ENCODE results near the gene ANTKMT.
A peak's percentile ranks its signal among the peaks of the same experiment; 100 is the strongest.
"Not testable (repeated sequence)": the region's sequence is repeated elsewhere in the genome, so short reads cannot be mapped to it uniquely, and the experiment has no call there.

Gene ANTKMT

DNA sequence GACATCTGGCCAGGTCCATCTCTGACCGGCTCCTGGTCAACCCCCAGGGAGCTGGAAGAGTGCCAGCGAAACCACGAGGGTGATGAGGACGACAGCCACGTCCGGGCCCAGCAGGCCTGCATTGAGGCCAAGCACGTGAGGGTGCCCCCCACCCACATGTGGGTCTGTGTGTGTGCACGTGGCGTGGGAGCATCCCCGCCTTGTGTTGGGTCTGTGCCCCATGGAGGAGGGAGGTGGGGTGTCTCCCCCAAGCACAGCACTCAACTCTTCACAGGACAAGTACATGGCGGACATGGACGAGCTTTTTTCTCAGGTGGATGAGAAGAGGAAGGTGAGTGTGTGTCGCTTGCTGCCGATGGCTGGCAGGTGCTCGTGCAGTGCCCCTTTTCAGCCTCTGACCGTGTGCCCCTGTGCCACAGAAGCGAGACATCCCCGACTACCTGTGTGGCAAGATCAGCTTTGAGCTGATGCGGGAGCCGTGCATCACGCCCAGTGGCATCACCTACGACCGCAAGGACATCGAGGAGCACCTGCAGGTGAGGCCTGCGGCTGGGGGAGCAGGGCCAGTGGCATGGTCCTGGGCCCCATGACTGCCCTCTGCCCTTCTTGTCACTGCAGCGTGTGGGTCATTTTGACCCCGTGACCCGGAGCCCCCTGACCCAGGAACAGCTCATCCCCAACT, 39.1 kb upstream of the ANTKMT start:
- no peak for DNase-seq (ENCODE audit: low read depth in 2 of 2)

DNA sequence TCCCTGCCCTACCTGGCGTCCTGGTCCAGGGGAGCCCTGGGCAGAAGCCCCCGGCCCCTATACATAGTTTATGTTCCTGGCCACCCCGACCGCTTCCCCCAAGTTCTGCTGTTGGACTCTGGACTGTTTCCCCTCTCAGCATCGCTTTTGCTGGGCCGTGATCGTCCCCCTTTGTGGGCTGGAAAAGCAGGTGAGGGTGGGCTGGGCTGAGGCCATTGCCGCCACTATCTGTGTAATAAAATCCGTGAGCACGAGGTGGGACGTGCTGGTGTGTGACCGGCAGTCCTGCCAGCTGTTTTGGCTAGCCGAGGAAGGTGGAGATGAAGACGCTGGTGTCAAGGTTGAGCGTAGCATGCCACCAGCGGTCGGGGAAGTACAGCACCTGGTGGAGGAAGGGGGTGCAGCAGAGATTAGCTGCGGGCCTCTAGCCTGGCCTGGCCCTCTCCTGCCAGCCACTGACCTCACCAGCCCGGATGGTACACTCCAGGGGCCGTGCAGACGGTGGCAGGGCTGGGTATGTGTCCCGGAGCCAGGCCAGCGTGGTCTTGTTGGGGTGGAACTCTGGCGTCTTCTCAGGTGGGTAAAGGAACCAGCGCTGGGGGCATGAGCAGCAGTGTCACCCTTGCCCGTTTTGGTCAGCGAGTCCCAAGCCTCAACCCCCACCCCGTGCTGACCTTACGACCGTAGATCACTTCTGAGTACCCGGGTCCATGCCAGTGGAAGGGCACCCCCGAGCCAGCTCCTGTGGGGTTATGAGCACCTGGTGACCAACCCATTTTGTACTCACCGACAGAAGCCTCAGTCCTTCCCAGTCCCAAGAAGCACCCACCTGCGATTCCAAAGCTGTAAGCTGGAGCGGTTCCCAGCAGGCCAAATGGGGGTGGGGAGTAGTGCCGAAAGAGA, 38.2 kb upstream of the ANTKMT start:
- DNase-seq (ENCODE audit: low read depth in 2 of 2): no peak

DNA sequence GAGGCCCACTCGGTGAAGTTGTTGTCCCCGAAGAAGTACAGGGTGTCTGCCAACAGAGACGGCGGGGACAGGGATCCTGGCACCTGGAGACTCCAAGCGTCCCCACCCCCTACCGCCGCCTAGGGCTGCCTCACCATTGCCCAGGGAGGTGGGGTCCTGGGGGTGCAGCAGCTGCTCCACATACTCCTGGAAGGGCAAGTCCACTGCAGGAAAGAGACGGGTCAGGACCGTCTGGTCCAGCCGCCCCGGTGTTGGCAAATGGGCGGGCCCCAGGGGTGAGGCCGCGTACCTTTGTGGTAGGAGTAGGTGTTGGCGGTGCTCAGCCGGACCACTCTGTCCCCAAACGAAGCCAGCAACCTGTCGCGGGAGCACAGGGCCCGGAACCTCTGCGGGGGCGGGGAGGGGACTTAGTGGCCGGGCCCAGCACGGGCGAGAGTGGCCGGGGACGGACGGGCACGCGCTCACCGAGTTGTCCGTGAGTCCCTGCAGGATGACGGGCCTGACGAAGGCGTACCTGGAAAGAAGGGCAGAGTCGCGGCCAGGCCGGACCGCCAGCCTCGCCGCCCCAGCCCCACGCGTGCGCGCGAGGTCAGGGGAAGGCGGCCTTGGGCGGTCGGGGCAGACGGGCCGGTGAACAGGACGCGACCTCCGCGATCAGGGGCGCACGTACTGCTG, 37.4 kb upstream of the ANTKMT start:
- DNase-seq (ENCODE audit: low read depth in 2 of 2): no peak

DNA sequence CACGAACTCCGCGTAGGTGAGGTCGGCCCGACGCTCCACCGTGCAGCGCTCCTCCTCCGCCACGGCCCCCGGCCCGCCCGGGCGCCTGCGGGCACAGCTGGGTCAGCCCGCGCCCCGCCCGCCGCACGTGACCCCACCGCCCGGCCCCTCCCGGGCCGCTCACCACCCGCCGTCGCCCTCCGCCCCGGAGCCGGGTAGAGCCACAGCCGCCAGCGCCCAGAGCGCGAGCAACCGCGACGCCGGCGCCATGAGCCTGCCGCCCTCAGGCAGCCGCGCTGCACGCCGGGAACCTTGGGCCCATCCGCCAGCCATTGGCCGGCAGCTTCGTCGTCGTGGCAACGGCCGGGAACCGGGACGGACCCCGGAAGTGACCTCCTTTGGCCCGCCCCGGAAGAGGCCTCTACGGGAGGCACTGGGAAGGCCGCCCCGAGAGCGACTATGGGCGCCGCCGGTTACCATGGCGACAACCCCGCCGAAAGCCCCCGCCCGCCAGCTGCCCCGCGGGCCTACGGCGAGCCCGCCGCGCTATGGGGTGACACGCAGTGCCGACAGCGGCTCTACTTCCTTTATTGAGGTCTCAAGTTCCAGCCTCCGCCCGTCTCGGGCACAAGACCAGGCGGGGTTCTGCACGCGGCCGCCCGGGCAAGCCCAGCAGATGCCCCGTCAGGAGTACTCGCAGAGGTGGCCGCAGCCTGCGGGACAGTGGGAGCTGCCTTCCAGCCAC, 36.7 kb upstream of the ANTKMT start, which contains the start of gene JMJD8:
Gene JMJD8 (minus strand): TSS at position 264 of the 724 bp plus-strand sequence. CDS start 15 bp downstream, at position 249.
- peak; percentile 93 to 98 for DNase-seq (ENCODE audit: low read depth in 2 of 2)

DNA sequence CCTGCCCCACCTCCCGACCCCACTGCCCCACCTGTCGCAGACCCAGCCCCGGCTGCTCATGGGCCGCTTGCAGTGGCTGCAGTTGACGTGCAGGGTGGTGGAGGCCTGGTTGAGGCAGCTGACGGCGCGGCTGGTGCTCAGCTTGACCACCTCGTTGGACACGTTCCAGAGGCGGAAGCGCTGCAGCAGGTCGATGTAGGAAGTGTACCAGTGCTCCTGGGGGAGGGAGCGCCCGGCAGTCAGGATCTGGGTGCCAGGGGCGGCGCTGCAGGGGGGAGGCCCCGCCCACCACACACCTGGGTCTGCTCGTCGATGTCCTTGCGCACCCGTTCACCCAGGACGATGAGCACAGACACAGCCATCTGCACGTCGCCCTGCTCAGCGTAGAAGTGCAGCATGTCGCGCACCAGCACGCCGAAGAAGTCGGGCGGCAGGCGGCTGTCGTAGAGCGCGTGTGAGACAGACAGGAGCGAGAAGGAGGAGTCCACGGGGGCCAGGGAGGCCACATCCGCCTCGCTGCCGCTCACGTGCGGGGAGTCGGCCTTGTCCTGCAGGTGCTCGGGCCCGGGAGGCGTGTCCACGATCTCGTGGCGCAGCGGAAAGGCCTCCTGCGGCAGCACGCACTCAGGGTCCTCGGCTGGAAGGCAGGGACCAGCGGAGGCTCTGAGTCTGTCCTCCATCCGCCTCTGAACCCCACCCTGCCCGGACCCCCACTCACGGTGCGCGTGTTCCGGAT, 35.8 kb upstream of the ANTKMT start:
- no peak for DNase-seq (ENCODE audit: low read depth in 2 of 2)

DNA sequence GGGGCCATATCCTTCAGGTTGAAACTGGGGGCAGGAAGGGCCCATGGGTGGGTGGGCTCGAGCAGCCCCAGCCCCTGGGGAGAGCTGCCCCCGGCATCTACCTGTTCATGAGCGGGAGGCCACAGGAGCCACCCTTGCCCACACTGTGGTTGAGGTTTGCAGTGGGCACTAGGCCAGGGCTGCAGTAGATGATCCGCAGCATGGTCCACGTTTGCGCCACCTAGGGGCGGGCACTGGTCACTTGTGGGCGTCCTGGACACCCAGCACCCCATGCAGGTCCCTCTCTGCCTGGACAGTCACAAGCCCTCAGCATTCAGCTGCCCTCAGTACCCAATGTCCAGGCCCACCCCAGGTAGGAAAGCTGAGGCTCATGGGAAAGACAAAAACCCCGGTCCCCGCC, 35.0 kb upstream of the ANTKMT start:
- DNase-seq (ENCODE audit: low read depth in 2 of 2): no peak

DNA sequence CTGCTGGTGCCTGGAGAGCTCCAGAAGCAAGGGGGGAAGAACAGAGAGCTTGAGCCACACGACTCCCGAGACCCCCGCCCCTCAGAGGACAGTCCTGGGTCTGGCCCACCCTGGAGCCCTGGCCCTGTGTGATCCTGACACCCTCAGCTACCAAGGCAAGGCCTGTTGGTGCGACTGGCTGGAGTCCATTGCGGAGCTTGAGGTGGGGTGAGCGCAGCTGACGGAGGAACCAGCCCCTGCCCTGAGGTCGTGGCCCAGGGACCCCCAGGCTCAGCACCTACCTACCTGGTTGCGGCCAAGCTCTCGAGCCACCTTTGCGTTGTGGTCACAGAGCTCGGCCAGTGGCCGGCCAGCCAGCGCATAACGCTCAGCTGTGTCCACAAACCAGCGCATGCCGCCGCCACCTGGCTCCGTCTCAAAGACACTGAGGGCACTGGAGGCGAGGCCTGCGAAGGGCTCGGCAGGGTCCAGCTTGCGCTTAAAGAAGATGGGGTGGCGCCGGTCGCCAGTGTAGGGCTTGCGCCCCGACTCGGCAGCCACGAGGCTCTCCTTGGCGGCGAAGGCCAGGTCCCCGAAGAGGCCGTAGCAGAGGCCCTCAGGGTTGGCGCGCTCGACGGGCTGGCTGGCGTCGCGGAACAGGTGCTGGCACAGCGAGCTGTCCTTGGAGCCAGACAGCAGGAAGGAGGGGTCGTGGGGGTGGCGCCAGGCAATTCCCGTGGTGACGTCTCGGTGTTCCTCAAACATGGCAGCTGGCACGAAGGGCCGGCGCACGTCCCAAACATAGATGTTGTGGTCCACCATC, 34.3 kb upstream of the ANTKMT start:
- DNase-seq (ENCODE audit: low read depth in 2 of 2): no peak

DNA sequence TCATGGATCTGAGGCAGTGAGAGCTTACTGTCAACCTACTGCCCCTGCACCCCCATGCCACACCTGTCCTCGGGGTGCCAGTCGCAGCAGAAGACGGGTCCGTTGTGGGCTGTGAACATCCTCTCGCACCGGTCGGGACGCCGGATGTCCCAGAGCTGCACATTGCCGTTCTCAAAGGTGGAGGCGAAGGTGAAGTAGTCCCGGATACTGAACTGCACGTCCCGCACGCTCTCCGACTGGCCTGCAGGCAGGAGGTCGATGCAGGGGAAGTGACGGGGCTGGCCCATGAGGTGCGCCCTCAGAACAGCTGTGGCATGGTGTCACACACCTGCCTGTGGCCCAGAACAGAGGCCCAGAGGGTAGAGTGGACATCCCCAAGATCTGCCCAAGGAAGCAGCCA, 33.4 kb upstream of the ANTKMT start:
- no peak for DNase-seq (ENCODE audit: low read depth in 2 of 2)

DNA sequence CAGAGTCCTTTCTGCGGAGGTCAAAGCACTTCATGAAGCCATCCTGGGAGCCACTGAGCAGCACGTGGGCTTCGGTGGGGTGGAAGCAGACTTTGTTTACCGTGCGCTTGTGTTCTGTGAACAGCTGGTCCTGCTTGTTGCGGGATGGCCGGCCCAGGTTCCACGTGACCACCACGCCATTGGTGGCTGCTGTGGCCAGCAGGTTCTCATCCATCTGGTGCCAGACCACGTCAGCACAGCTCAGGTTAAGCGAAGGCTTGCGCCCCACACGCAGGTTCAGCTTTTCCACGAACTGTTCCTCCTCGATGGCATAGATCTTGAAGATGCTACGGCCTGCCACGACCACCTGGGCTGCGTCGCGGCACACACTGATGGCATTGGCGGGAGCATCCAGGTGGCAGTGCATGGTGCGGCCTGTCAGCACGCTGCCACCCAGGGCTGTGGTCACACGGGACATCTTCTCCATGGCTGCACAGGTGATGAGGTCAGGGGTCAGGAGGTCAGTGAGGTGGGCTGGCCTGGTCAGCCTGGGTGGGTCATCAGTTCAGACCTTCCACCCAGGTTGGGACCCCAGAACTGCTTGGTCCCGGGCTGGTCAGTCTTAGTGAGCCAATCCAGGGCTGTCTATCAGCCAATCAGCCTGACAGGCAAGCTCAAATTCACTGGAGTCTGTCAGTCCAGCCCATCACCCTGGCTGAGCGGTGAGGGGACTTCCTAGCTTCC, 31.6 kb upstream of the ANTKMT start:
- DNase-seq (ENCODE audit: low read depth in 2 of 2): no peak

DNA sequence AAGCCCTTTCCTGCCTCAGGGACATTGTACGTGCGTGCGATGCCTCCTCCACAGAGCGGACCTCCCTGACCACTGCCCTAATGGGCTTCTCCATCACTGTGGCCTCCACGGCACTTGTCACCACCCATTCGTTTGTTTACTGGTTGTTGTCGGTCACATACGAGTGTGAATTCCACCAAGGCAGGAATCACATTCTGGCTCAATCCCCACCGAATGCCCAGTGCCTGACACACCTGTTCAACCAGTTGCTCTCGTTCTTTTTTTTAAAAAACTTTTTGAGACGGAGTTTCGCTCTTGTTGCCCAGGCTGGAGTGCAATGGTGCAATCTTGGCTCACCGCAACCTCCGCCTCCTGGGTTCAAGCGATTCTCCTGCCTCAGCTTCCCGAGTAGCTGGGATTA, 29.7 kb upstream of the ANTKMT start:
- not testable (repeated sequence) for DNase-seq (ENCODE audit: low read depth in 2 of 2)

DNA sequence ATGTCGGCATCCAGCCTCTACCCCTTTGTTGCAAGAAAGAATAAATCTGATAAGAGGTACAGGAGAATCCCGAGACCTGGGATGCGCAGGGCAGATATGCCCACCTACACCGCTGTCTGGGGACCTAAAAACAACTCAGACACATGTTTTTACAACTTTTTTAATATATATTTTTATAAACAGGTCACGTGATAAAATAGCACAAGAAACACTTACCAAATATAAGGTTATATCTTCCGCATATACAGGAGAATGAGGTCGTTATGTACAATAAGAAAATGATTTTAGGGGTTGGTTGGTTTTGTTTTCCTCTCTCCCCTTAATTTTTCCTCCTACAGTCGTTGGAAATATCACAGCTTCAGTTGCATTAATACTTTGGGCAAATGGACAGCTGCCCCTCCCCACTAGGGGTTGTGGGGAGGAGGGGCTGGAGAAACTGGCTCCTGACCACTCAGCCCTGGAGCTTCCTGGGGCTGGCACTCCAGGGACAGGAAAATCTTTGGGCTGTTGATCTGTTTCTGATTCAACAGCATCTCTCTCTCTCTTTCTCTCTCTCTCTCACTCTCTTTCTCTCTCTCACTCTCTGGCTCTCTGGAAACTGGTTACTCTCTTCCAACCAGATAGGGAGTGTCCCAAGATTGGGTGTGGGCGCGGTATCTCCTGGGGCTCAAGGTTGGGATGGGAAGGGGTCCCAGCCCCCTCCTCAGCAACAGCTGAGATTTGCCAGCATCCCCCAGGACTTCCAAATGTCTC, 28.4 kb upstream of the ANTKMT start:
- no peak for DNase-seq (ENCODE audit: low read depth in 2 of 2)

DNA sequence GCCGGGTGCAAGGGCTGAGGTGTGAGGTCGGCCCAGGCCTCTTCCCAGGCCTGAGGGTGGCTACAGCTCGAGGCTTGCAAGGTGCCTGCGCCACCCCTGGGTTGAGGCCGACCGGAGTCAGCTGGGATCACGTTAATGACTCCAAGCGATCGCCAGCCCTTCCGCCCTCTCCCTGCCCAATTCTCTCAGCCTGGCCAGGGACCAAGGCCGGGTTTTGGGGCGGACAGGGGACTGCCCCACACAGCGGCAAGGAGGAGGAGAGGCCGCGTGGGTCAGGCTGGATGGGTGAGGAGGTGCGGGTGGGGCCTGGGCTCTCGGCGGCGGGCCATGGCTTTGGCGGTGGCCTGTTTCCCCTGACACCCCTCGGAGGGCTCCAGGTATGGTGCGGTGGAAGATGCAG, 27.6 kb upstream of the ANTKMT start:
- no peak for DNase-seq (ENCODE audit: low read depth in 2 of 2)

DNA sequence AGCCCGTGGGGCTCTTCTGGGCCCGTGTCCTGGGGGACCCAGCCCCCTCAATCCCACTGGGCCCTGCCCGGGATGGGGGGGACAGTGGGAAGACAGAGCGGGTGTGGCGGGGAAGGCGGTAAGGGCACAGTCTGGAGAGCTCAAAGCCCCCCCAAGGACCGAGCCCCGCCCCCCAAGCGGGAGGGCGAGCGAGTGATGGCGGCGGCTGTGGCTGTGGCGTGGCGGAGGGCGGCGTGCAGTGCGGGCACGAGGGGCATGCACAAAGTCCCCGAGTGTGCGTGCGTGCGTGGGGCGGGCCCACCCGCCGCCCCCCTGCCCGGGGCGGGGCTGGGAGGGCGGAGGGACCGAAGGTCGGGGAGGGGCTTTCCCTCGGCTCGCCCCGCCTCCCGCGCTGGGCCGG, 27.2 kb upstream of the ANTKMT start:
- no peak for DNase-seq (ENCODE audit: low read depth in 2 of 2)

DNA sequence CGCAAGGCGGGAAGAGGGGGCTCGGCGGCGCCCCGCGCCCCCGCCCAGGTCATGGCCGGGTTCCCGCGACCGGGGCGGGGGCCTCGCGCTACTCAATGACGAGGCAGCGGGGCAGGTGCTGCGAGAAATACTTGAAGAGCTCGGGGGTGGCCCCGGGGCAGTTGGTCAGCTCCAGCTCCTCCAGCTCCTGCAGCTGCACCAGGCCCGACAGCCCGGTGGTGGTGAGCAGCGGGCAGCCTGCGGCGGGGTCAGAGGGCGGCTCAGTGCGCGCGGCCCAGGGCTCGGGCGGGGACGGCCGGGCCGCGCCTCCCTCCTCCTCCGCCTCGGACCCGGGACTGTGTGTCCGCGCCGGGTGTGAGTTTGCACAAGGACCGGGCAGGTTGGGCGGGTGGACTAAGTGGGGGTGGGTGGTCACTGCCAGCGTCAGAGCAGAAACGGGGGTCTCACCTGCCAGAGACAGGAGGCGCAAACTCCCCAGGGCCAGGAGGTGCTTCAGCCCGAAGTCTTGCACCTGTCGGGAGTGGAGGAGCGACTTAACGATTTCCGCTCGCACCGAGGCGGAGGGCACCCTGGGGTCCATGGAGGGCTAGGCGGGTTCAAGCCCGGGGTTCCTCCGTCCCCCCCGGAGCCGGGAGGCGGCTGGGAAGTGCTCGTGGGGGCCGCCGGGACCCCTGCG, 26.6 kb upstream of the ANTKMT start:
- DNase-seq (ENCODE audit: low read depth in 2 of 2): no peak

DNA sequence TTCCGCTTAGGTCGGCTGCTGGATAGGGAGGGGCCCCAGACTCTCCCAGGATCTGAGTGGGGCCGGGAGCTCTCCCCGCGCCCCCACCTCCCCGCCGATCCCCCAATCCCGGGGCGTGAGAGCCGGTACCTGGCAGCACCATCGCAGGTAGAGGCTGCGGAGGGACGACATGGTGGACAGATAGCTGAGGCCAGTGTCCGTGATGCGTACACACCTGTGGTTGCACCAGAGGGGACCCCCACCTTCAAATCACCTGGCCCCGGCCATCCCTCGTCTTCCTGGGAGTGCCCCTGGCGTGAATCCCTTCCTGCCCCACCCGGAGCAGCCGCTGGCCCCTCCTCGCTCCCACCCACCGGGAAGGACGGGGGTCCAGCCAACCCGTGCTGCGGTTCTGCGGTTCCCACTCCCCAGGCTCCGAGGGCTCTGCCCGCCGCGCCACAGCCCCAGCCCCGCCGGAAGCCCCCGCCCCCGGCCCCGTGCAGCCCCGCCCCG, 26.0 kb upstream of the ANTKMT start:
- no peak for DNase-seq (ENCODE audit: low read depth in 2 of 2)

DNA sequence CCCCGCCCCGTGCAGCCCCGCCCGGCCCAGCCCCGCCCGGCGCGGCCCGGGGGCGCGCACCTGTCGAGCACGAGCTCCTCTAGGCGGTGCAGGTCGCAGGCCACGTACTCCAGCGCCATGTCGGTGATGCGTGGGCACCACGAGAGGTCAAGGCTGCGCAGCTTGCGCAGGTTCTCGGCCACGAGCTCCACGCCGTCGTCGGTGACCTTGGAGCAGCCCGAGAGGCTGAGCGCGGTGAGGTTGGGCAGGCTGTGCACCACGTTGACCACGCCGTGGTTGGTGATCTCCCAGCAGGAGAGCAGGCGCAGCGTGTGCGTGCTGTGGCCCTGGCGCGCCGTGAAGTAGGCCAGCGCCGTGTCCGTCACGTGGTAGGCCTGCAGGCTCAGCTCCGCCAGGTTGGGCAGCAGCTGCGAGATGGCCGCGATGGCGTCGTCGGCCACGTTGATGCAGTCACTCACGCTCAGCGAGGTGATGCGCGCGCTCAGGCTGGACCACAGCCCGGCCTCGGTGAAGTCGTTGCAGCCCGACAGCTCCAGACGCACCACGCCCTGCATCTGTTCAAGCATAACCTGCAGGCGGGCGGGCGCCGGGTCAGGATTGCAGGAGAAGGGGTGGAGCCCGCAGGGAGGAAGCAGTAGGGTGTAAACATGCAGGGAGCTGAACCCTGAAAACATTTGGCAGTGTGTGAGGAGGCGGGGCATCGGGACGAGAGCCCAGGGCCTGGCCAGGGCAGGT, 25.4 kb upstream of the ANTKMT start:
- DNase-seq (ENCODE audit: low read depth in 2 of 2): peak; percentile 62 to 64

DNA sequence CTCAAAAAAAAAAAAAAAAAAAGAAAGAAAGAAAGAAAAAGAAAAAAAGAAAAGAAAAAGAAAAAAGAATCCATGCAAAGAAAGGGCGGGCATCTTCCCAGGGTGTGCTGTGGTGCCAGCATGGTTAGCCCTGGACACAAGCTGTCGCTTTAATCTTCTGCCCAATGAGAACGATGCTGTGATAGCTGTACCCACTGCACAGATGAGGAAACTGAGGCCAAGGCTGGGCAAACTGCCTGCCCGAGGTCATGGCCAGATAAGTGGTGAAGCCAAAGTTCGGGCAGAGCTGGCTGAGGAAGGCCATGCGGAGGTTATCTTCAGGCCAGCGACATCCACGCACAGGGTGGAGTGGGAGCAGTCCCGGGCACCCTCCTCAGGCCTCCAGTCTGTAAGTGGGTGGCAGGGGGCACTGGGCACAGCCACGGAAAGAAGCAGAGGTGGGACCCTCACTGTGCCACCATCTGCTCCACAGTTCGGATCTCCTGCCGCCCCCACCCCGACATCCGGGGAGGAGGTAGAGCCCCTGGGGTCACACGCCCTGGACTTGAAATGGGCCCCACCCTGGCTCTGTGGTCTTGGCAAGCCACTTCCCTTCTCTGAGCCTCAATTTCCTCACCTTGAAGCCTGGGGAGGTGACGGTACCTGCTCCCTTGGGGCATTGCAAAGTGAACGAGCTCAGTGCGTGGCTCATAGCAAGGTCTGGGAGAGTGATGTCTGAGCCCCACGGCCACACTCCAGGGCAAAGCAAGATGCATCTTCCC, 21.9 kb upstream of the ANTKMT start:
- no peak for DNase-seq (ENCODE audit: low read depth in 2 of 2)
